Uterus (tissue), 4 donors: ENCODE data around the gene KLF13. TPM values are rescaled to one million over a fixed set of nuclear protein-coding genes. Genes with fewer than 3 reads are reported as not detected.

Experiments used
- DNase-seq, 2 donors: peaks; one replicate each; pipeline ENCODE4 v3.0.0-alpha.2; 2019 to 2020
- H3K27ac ChIP-seq, 2 donors: fragments of 200-600 bp; sonication (generic); 1 replicate in 1 of 2; 2 replicates in 1 of 2; pipeline ENCODE4 v1.5.1; 2016 to 2018
- H3K27me3 ChIP-seq, 2 donors: fragments of 200-600 bp; sonication (generic); one replicate each; pipeline ENCODE4 v1.5.1; 2018 to 2019; ENCODE audit warnings: control low read depth in 1 of 2
- H3K36me3 ChIP-seq, 2 donors: fragments of 200-600 bp; sonication (generic); one replicate each; pipeline ENCODE4 v1.5.1; 2019; ENCODE audit warnings: control low read depth in 1 of 2
- H3K4me1 ChIP-seq, 2 donors: fragments of 200-600 bp; sonication (generic); one replicate each; pipeline ENCODE4 v1.5.1; 2018 to 2019; ENCODE audit warnings: control low read depth in 1 of 2
- H3K4me3 ChIP-seq, 2 donors: fragments of 200-600 bp; sonication (generic); 1 replicate in 1 of 2; 2 replicates in 1 of 2; pipeline ENCODE4 v1.5.1; 2018 to 2019; ENCODE audit warnings: mild to moderate bottlenecking in 1 of 2
- H3K9me3 ChIP-seq, 2 donors: fragments of 200-600 bp; sonication (generic); one replicate each; pipeline ENCODE4 v1.5.1; 2019; ENCODE audit warnings: control low read depth in 1 of 2
- CTCF ChIP-seq, 4 experiments: fragments of 200-600 bp in 2 of 4; fragments of 450-650 bp in 2 of 4; sonication (generic) in 2 of 4; IDR thresholded peaks; one replicate each; pipeline ENCODE4 v1.5.1; 2016 to 2019; ENCODE audit warnings: antibody characterized with exemption in 4 of 4, mild to moderate bottlenecking in 2 of 4, moderate library complexity in 1 of 4
- POLR2A ChIP-seq, 2 donors: fragments of 450-650 bp; IDR thresholded peaks; one replicate each; pipeline ENCODE4 v1.6.1; 2016; ENCODE audit warnings: antibody characterized with exemption in 2 of 2, mild to moderate bottlenecking in 1 of 2, moderate library complexity in 1 of 2
- intact Hi-C: fragments of 100-400 bp; cut with DNase I; formaldehyde crosslinking; loops from one replicate; pipeline ENCODE4 v1.15.1; 2023; ENCODE audit warnings: low total_unique reads
- total RNA-seq, 4 donors: library from RNA; depleted of rRNA in 3 of 4; stranded (reverse); fragments of >200 nt in 3 of 4; gene quantifications; one replicate each; pipeline versions ENCODE4 v1.1.0 to v1.2.4, GENCODE V29; 2014 to 2023
- donor health status: DM: yes; HTN: yes; CAD: no.

Gene KLF13
- total RNA-seq, 4 donors from 2014 or later = 20.2 to 58.8 (median 25.7) TPM

GRCh38 chr15:31343831-31344230 lies 17.2 kb downstream of the KLF13 start:
- Histone ChIP-seq H3K4me3 (no peak overlapping the region), H3K27ac (peak overlapping the region in 1 of 2 donors; percentile 29), H3K27me3 (no peaks in the 10 kb centered on the region), H3K36me3 (no peaks in the 10 kb centered on the region), H3K9me3 (no peaks in the 10 kb centered on the region), H3K4me1 (peaks cover 8 to 28% of the 10 kb centered on the region in 2 donors)
- no peak for DNase-seq
- intact Hi-C loops = no loop called here
- TF ChIP-seq CTCF (IDR thresholded peaks at IDR 0.05) = no peak
- TF ChIP-seq POLR2A (IDR thresholded peaks at IDR 0.05) = no peak

GRCh38 chr15:31344266-31344665 lies 17.6 kb downstream of the KLF13 start:
- no peaks in the 10 kb centered on the region for H3K27me3 ChIP-seq
- intact Hi-C loops = no loop called here
- no peak overlapping the region for H3K4me3 ChIP-seq
- peaks cover 7 to 26% of the 10 kb centered on the region in 2 donors for H3K4me1 ChIP-seq
- TF ChIP-seq CTCF (IDR thresholded peaks at IDR 0.05) = no peak
- no peak for TF ChIP-seq POLR2A (IDR thresholded peaks at IDR 0.05)
- no peaks in the 10 kb centered on the region for H3K9me3 ChIP-seq
- no peak for DNase-seq
- H3K27ac ChIP-seq = peak overlapping the region in 1 of 2 donors; percentile 15
- no peaks in the 10 kb centered on the region for H3K36me3 ChIP-seq

- no peak overlapping the region for H3K4me3 ChIP-seq
- peak overlapping the region in 1 of 2 donors; percentile 15 for H3K27ac ChIP-seq
- no peak for DNase-seq
- TF ChIP-seq CTCF (IDR thresholded peaks at IDR 0.05) = no peak
- TF ChIP-seq POLR2A (IDR thresholded peaks at IDR 0.05) = no peak
- peaks cover 0 to 18% of the 10 kb centered on the region in 2 donors for H3K4me1 ChIP-seq
- H3K27me3 ChIP-seq = no peaks in the 10 kb centered on the region
- no peaks in the 10 kb centered on the region for H3K9me3 ChIP-seq
- intact Hi-C loops = no loop called here
- H3K36me3 ChIP-seq = no peaks in the 10 kb centered on the region
Observed at GRCh38 chr15:31344823-31345605, 18.4 kb downstream of the KLF13 start.

- Histone ChIP-seq H3K4me3 (no peak overlapping the region), H3K36me3 (no peaks in the 10 kb centered on the region), H3K27me3 (no peaks in the 10 kb centered on the region), H3K4me1 (peaks cover 0 to 13% of the 10 kb centered on the region in 2 donors), H3K27ac (no peak overlapping the region), H3K9me3 (no peaks in the 10 kb centered on the region)
- intact Hi-C loops = no loop called here
- no peak for DNase-seq
- no peak for TF ChIP-seq CTCF (IDR thresholded peaks at IDR 0.05)
- TF ChIP-seq POLR2A (IDR thresholded peaks at IDR 0.05) = no peak
Observed at GRCh38 chr15:31345606-31346366, 19.2 kb downstream of the KLF13 start.
